Stimulated activated CD8-positive, alpha-beta memory T cell treated with anti-CD3 and anti-CD28 coated beads, Interleukin-12 subunit alpha, Interleukin-12 subunit beta, amount 100 ng/mL, for 4 hours (primary cell): ENCODE data around the gene STAC2.

Experiments used
- DNase-seq: peaks from one replicate; pipeline ENCODE4 v3.0.0-alpha.2; 2020; ENCODE audit warnings: low read depth

The STAC2 gene

GRCh38 chr17:39231591-39232551 is 6.1 kb upstream of the STAC2 start:
- DNase-seq: peak; percentile 34

GRCh38 chr17:39231091-39231561 is 5.4 kb upstream of the STAC2 start:
- DNase-seq: no peak

- DNase-seq: no peak
These were observed 4.6 kb upstream of the STAC2 start for GRCh38 chr17:39230361-39230760.

GRCh38 chr17:39229274-39229913 is 3.6 kb upstream of the STAC2 start:
- no peak for DNase-seq

- DNase-seq: no peak
These were observed 1.7 kb upstream of the STAC2 start for GRCh38 chr17:39227364-39227919.

- peak; percentile 53 for DNase-seq
These were observed 376 bp upstream of the STAC2 start for GRCh38 chr17:39225959-39226683.

GRCh38 chr17:39224778-39225307 is 902 bp downstream of the STAC2 start:
- DNase-seq: no peak

GRCh38 chr17:39223907-39224777 is 1.6 kb downstream of the STAC2 start:
- no peak for DNase-seq

GRCh38 chr17:39222866-39223834 is 2.6 kb downstream of the STAC2 start:
- DNase-seq: no peak

GRCh38 chr17:39222151-39222550 is 3.6 kb downstream of the STAC2 start:
- no peak for DNase-seq

GRCh38 chr17:39221572-39221971 is 4.2 kb downstream of the STAC2 start:
- no peak for DNase-seq

GRCh38 chr17:39219647-39220154 is 6.0 kb downstream of the STAC2 start:
- DNase-seq: no peak

- DNase-seq: no peak
These were observed 6.8 kb downstream of the STAC2 start for GRCh38 chr17:39218906-39219305.

GRCh38 chr17:39217734-39218369 is 7.9 kb downstream of the STAC2 start:
- no peak for DNase-seq

GRCh38 chr17:39213852-39214251 is 11.9 kb downstream of the STAC2 start:
- no peak for DNase-seq

- DNase-seq: no peak
These were observed 12.8 kb downstream of the STAC2 start for GRCh38 chr17:39212841-39213480.

- DNase-seq: no peak
These were observed 13.4 kb downstream of the STAC2 start for GRCh38 chr17:39212195-39212810.

- no peak for DNase-seq
These were observed 15.7 kb downstream of the STAC2 start for GRCh38 chr17:39210093-39210434.
